GM21723 (cell line): ENCODE results near the gene CRYBA2.

Source experiments
- ATAC-seq: cut with Tn5 transposase; IDR thresholded peaks from one replicate; pipeline ENCODE4 v1.9.1; 2021; ENCODE audit warnings: mild to moderate bottlenecking, moderate library complexity; ENCODE audit not compliant: unreplicated experiment

The CRYBA2 gene

DNA sequence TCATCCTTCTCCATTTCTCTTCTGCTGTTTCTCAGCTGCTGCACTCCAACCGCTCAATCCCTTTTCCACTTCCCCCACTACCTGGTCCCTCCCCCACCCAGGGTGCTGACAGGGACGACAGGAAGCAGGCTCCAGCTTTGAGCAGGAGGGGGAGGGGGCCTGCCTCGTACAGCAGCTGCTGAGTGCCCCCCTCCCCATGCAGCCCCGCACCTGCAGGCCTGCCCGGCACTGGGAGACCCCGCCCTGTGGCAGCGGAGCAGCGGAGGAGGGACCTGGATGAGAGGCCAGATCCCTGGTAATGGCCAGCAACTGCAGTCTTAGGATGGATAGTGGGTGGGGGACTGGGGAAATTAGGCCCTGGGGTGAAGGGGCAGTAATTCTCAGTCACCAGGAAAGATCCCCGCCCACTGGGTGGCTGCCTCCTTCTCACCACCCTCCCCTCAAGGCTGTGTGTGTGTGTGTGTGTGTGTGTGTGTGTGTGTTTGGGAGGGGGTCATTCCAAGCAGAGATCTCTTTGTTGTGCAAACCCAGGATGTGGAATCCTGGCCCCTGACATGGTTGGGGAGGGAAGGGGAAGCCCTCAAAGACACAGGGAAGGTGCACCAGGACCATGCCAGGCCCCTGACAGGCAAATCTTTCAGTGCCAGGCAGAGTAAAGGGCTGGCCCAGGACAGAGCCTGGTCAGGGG, 6.8 kb upstream of the CRYBA2 start:
- ATAC-seq, result no peak

GRCh38 chr2:218999021-218999880, 6.0 kb upstream of the CRYBA2 start:
- ATAC-seq, result no peak

GRCh38 chr2:218998414-218999002, 5.3 kb upstream of the CRYBA2 start:
- no peak for ATAC-seq

GRCh38 chr2:218997731-218998130, 4.5 kb upstream of the CRYBA2 start:
- no peak for ATAC-seq

- no peak for ATAC-seq
These were observed 3.7 kb upstream of the CRYBA2 start for GRCh38 chr2:218996937-218997336.

DNA sequence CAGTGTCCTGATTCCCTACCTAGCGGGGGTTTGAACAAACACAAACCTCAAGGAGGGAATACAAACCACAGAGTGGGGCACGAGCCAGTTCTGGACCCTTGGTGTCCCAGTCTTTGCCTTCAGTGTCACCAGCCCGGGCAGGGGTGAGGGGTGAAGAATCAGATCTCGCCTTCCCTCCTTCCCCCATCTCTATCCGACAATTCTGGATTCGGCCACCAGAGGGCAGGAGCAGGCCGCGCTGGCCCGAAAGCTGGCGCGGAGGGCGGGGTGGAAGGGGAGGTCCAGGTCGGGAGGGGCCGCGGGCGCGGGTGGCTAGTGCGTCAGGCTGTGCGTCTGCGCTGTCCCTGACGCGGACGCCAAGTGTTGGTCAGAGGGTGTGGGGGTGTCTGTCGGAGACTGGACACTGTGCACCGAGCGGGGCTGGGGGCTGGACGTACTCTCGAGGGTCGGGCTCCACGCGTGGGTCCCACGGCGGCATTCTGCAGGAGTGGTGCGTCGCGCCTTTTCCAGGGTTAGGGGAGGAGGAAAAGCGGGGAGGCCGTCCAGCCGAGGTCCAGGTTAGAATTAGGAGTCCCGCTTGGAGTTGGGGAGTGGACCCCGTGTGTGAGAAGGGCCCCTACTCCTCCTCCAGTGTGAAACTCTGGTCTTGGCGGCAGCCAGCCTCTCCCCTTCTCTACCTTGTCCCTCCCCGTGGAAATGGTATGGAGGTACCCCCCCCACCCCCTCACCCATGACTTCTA, 2.9 kb upstream of the CRYBA2 start:
- ATAC-seq, result peak; percentile 63

GRCh38 chr2:218995561-218995960, 2.3 kb upstream of the CRYBA2 start:
- ATAC-seq, result no peak

GRCh38 chr2:218992703-218993344, 398 bp downstream of the CRYBA2 start:
- no peak for ATAC-seq

GRCh38 chr2:218992196-218992595, 1.0 kb downstream of the CRYBA2 start:
- no peak for ATAC-seq

DNA sequence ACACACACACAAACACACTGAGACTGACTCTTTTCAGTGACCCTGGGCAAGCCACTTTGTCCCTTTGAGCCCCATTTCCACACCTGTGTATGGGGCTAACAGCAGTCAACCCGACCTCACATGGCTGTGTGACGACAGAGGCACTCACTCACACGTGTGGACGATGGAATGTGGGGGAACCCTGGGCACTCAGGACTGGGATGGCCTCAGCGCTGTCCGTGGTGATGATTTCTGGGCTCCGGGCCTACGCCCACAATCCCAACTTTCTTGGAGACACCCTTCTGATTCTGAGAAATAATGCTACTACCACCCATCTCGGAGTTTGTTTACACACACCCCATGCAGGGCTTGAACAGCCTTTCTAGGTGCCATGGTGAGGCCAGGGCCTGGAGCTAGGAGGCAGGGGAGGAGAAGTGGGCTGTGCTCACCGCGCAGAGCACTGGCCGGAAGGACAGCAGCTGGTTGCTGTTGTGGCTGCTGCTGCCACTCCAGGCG, 1.5 kb downstream of the CRYBA2 start:
- ATAC-seq, result no peak

DNA sequence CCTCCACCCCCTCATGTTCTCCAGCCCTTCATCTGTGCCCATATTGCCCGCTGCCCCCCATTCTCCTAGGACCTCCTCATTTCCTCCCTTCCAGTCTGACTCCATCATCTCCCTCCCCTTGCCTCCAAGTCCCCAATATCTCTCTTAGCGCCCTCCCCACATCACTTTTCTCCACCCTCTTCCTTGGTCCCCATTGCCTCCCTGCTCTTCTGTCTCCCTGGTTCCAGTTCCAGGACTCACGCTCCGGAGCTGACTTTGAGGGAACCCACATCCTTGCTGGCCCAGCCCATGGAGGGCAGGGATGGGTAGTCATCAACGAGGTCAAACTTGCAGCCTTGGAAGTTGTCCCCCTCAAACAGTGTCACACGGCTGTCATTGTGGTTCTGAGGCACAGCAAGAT, 2.6 kb downstream of the CRYBA2 start:
- no peak for ATAC-seq

DNA sequence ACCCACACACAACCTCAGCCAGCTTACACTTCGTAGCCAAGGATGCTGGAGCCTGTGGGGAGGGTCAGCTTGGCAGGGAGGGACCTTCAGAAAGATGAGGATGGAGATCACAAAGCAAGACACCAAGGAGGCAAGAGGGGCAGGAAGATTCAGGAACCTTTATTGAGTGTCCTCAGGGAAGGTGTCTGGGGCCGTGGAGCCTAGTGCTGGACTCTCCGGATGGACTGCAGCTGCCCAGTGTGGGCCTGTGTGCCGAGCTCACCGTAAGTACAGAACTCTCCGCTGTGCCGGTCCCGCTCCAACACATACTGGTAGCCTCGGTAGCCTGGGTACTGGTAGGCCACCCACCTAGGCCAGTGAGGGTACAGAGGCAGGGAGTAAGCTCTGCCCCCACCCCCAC, 3.2 kb downstream of the CRYBA2 start:
- ATAC-seq, result no peak

DNA sequence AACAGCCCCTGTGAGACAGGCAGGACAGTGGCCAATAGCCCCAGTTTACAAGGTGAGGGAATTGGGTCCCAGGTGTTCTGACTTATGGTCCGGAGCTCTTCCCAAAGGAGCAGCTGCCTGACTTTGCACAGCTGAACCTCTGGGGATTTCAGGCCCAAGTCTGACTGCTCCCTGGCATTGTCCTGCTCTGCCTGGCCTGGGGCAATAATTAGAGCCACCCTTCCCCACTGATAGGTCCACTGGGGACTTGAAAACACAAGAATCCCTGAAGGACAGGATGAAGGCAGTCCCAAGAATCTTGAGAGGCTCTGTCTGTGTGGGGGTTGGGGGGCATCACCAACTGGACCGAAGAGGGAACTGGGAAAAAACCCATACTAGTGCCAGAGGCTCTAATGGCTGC, 4.6 kb downstream of the CRYBA2 start:
- ATAC-seq, result no peak

- ATAC-seq, result no peak
These were observed 5.1 kb downstream of the CRYBA2 start for GRCh38 chr2:218988164-218988563.

- ATAC-seq, result no peak
These were observed 7.0 kb downstream of the CRYBA2 start for GRCh38 chr2:218986148-218986761.

DNA sequence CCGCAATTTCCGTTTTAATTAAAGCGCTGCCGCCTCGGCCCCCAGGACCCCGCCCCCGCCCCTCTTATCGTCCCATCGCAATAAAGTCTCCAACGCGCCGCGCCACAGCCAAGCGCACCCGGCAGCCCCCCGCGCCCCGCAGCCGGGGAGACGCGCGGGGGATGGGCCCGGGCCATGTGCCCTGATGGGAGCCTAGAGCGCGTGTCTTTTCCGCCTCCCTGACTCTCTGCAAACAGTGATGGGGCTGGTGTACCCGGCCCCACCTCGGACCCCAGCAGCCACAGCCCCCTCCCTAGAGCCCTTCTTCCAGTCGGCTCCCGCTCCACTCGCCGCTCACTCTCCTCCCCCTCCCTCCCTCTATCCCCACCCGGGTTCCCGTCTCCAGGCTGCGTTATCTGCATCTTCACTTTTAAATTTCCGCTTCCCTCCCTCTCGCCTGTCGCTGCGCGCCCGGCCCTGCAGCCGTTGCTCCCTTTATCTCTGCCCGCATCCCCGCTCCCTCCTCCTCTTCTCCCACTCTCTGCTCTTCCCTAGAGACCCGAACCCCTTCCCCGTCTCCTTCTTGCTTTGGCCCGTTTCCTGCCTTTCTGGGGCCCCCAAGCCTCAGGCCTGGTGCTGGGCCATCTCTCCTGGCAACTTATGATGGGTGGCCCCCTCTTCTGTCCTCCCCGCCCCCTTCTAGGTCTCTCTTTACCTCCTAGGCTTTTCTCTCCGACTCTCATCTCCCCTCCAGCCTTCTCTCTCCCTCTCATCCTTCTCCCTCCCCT, 7.7 kb downstream of the CRYBA2 start:
- ATAC-seq, result no peak

GRCh38 chr2:218985021-218985324, 8.2 kb downstream of the CRYBA2 start, which contains the start of gene FEV:
Gene FEV, minus strand, starts transcription at chr2:218985184. Its CDS starts 109 bp downstream, at chr2:218985075.
- no peak for ATAC-seq

DNA sequence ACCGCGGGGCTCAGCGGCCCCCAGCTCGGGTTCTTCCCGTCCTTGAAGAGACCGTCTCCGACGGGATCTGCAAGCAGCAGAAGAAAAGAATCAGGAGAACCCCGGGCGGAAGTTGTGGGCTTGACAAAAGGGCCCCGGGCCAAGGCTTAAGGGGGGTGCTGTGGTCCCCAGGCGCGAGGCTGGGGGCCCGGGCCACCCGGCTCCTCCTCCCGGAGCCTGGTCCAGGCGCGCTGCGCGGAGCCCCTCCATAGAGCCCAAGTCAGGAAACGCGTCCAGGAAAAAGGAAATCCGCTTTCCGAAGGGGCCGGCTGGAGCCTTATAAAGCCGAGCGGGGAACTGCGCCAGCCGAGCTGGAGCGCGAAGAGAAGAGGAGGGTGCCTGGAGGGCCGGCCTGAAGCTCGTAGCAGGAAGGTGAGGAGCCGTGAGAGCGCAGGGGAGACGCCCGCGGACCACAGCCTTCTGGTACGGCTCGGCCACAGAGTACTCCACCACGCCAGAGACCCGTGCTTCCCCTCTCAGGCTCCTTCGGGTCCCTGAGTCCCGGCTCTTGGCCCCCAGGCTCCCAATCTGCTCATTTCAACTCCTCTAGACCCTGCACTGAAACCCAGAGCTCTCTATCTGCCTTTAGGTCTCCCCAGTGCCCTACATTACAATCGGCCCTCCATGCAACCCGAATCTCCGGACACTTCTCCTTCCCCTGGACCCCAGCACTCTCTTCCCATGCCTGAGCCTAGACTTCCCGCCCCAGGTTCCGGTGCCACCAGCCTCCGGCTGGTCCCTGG, 8.8 kb downstream of the CRYBA2 start:
- ATAC-seq, result no peak

DNA sequence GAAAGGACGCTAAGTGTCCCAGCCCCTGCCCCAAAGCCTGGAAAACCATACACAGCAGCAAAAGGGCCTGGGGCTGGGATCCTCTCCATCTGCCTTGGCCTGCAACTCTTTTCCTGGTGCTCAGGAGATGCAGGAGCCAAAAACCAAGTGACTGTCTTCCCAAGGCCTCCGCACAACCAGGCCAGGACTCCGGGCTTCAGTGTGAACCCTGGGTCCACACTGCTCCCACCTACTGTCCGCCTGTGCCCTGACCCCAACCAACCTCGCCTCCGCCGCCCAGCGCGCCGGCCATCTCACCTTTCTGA, 9.3 kb downstream of the CRYBA2 start:
- ATAC-seq, result no peak
